HG02623 (cell line): ENCODE measurements around the gene ANKS1B.
"Not testable (repeated sequence)": the region's sequence is repeated elsewhere in the genome, so short reads cannot be mapped to it uniquely, and the experiment has no call there.

ENCODE experiments used
- ATAC-seq: cut with Tn5 transposase; IDR thresholded peaks from one replicate; pipeline ENCODE4 v1.9.1; 2021; ENCODE audit warnings: moderate library complexity; ENCODE audit not compliant: unreplicated experiment

The ANKS1B gene

GRCh38 chr12:99035803-99036202 is 948.9 kb downstream of the ANKS1B start:
- ATAC-seq = no peak

GRCh38 chr12:99034201-99034600 is 950.5 kb downstream of the ANKS1B start:
- not testable (repeated sequence) for ATAC-seq

GRCh38 chr12:99029511-99030271 is 955.0 kb downstream of the ANKS1B start:
- ATAC-seq = no peak

GRCh38 chr12:99027461-99027860 is 957.3 kb downstream of the ANKS1B start:
- ATAC-seq = no peak

- ATAC-seq = no peak
Measured at GRCh38 chr12:99027055-99027393, 957.7 kb downstream of the ANKS1B start.

GRCh38 chr12:99026332-99027054 is 958.2 kb downstream of the ANKS1B start:
- ATAC-seq = peak; percentile 62

- ATAC-seq = no peak
Measured at GRCh38 chr12:99024870-99025269, 959.9 kb downstream of the ANKS1B start.

- no peak for ATAC-seq
Measured at GRCh38 chr12:99024191-99024590, 960.5 kb downstream of the ANKS1B start.

- no peak for ATAC-seq
Measured at GRCh38 chr12:99020871-99021270, 963.9 kb downstream of the ANKS1B start.

GRCh38 chr12:99019798-99020197 is 964.9 kb downstream of the ANKS1B start:
- ATAC-seq = no peak

- ATAC-seq = no peak
Measured at GRCh38 chr12:99017971-99018370, 966.8 kb downstream of the ANKS1B start.

GRCh38 chr12:99009654-99010296 is 975.0 kb downstream of the ANKS1B start:
- no peak for ATAC-seq

- ATAC-seq = no peak
Measured at GRCh38 chr12:99005601-99006000, 979.1 kb downstream of the ANKS1B start.

GRCh38 chr12:99004799-99005466 is 979.8 kb downstream of the ANKS1B start:
- no peak for ATAC-seq

- ATAC-seq = no peak
Measured at GRCh38 chr12:99002731-99003130, 982.0 kb downstream of the ANKS1B start.

GRCh38 chr12:99002156-99002555 is 982.6 kb downstream of the ANKS1B start:
- no peak for ATAC-seq

GRCh38 chr12:98999559-98999958 is 985.2 kb downstream of the ANKS1B start:
- no peak for ATAC-seq

GRCh38 chr12:98998697-98999299 is 985.9 kb downstream of the ANKS1B start:
- ATAC-seq = peak; percentile 87

GRCh38 chr12:98997899-98998298 is 986.8 kb downstream of the ANKS1B start:
- no peak for ATAC-seq

- ATAC-seq = no peak
Measured at GRCh38 chr12:98990648-98991047, 994.1 kb downstream of the ANKS1B start.

GRCh38 chr12:98985156-98985555 is 999.6 kb downstream of the ANKS1B start:
- ATAC-seq = no peak
